ENCODE data around the gene STPG3. TPM values are rescaled to one million over a fixed set of nuclear protein-coding genes. Genes with fewer than 3 reads are reported as not detected.

STPG3 gene
- total RNA-seq, 1 donor from 2014 or later: 0.58 TPM

DNA sequence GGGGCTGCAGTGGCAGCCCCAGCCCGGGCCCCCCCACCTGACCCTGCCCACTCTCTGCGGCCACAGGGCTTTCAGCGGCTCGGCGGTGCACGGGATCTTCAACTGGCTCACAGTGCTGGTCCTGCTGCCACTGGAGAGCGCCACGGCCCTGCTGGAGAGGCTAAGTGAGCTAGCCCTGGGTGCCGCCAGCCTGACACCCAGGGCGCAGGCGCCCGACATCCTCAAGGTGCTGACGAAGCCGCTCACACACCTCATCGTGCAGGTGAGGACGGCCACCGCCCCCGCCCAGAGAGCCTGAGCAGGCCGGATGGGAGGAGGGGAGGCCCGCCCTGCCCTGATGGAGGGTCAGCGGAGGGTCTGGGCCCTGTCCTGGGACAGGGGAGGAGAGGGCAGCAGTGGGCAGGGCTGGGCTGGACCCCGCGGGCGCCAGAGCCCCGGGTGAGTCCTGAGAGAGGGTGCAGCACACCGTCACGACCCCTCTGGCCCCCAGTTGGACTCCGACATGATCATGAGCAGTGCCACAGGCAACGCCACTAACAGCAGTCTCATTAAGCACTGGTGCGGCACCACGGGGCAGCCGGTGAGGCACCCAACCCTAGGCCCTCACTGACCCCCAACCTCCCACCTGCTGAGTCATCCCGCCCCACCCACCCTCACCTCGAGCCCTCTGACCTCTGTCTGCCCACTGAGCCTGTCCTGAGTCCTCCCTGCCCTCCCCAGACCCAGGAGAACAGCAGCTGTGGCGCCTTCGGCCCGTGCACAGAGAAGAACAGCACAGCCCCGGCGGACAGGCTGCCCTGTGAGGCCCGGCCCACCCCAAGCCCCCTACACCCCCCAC lies 17.7 kb upstream of the STPG3 start:
- Histone ChIP-seq H3K4me1 (peaks cover 31% of the 10 kb centered on the region), H3K4me3 (no peak overlapping the region), H3K27me3 (ENCODE audit: low read depth) (peaks cover 75% of the 10 kb centered on the region), H3K27ac (replicated peaks) (no peak overlapping the region), H3K36me3 (no peaks in the 10 kb centered on the region), H3K9me3 (replicated peaks) (no peaks in the 10 kb centered on the region)
- TF ChIP-seq, protein P1, sequence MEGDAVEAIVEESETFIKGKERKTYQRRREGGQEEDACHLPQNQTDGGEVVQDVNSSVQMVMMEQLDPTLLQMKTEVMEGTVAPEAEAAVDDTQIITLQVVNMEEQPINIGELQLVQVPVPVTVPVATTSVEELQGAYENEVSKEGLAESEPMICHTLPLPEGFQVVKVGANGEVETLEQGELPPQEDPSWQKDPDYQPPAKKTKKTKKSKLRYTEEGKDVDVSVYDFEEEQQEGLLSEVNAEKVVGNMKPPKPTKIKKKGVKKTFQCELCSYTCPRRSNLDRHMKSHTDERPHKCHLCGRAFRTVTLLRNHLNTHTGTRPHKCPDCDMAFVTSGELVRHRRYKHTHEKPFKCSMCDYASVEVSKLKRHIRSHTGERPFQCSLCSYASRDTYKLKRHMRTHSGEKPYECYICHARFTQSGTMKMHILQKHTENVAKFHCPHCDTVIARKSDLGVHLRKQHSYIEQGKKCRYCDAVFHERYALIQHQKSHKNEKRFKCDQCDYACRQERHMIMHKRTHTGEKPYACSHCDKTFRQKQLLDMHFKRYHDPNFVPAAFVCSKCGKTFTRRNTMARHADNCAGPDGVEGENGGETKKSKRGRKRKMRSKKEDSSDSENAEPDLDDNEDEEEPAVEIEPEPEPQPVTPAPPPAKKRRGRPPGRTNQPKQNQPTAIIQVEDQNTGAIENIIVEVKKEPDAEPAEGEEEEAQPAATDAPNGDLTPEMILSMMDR (IDR thresholded peaks at IDR 0.05; ENCODE audit: borderline replicate concordance): no peak
- no peak for DNase-seq
- intact Hi-C loops (cut with micrococcal nuclease): no loop called here

DNA sequence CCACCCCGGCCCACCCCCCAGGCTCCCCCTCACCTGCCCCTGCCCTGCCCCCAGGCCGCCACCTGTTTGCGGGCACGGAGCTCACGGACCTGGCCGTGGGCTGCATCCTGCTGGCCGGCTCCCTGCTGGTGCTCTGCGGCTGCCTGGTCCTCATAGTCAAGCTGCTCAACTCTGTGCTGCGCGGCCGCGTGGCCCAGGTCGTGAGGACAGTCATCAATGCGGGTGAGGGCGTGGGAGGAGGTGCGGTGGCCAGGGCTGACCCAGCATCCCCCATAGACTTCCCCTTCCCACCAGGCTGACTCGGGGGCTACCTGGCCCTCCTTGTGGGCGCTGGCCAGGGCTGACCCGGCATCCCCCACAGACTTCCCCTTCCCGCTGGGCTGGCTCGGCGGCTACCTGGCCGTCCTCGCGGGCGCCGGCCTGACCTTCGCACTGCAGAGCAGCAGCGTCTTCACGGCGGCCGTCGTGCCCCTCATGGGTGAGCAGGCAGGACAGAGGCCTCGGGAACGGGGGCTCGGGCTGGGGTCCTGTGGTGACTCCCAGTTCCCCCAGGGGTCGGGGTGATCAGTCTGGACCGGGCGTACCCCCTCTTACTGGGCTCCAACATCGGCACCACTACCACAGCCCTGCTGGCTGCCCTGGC lies 16.9 kb upstream of the STPG3 start:
- peaks cover 66% of the 10 kb centered on the region for H3K27me3 ChIP-seq (ENCODE audit: low read depth)
- no peaks in the 10 kb centered on the region for H3K36me3 ChIP-seq
- TF ChIP-seq, protein P1 (IDR thresholded peaks at IDR 0.05; ENCODE audit: borderline replicate concordance): no peak
- intact Hi-C loops (cut with micrococcal nuclease): no loop called here
- DNase-seq: no peak
- H3K4me3 ChIP-seq: no peak overlapping the region
- peaks cover 39% of the 10 kb centered on the region for H3K4me1 ChIP-seq
- H3K9me3 ChIP-seq (replicated peaks): no peaks in the 10 kb centered on the region
- no peak overlapping the region for H3K27ac ChIP-seq (replicated peaks)

- no peak for DNase-seq
- no peaks in the 10 kb centered on the region for H3K9me3 ChIP-seq (replicated peaks)
- peaks cover 46% of the 10 kb centered on the region for H3K4me1 ChIP-seq
- no peaks in the 10 kb centered on the region for H3K36me3 ChIP-seq
- H3K27ac ChIP-seq (replicated peaks): no peak overlapping the region
- TF ChIP-seq, protein P1 (IDR thresholded peaks at IDR 0.05; ENCODE audit: borderline replicate concordance): no peak
- H3K4me3 ChIP-seq: no peak overlapping the region
- intact Hi-C loops (cut with micrococcal nuclease): loop anchor here (5.0 kb wide), 1 partner anchor 118 kb away; no protein-coding TSS in a partner anchor
- peaks cover 59% of the 10 kb centered on the region for H3K27me3 ChIP-seq (ENCODE audit: low read depth)
Observed at GRCh38 chr9:137234758-137235423, 16.2 kb upstream of the STPG3 start.

DNA sequence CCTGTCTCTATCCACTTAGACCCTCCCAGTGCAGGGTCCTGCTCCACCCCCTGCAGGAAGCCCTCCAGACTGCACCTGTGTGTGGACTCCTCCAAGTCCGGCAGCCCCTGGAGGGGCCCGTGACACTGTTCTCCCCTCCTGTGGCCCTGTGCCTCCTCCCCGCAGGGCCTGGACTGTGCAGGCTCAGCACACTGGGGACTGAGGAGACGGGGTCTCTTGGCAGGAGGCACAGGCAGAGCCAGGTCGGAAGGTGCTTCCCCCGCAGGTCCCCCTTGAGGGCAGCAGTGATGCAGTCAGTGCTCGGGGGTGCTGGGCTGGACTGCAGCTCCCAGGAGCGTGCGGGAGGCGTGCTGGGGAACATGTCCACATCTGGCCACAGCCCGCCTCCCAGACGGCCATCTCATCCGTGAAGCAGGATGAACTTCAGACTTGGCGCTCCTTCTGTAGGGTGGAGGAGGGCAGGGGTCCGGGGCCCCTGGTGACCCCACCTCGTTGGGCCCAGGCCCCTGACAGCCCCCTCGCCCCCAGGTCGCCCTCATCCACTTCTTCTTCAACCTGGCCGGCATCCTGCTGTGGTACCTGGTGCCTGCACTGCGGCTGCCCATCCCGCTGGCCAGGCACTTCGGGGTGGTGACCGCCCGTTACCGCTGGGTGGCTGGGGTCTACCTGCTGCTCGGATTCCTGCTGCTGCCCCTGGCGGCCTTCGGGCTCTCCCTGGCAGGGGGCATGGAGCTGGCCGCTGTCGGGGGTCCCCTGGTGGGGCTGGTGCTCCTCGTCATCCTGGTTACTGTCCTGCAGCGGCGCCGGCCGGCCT lies 15.5 kb upstream of the STPG3 start:
- no peak for DNase-seq
- no peaks in the 10 kb centered on the region for H3K9me3 ChIP-seq (replicated peaks)
- H3K4me3 ChIP-seq: peak overlapping the region; percentile 50
- TF ChIP-seq, protein P1 (IDR thresholded peaks at IDR 0.05; ENCODE audit: borderline replicate concordance): no peak
- no peaks in the 10 kb centered on the region for H3K36me3 ChIP-seq
- peaks cover 53% of the 10 kb centered on the region for H3K4me1 ChIP-seq
- no peak overlapping the region for H3K27ac ChIP-seq (replicated peaks)
- peaks cover 52% of the 10 kb centered on the region for H3K27me3 ChIP-seq (ENCODE audit: low read depth)
- intact Hi-C loops (cut with micrococcal nuclease): loop anchor here (5.0 kb wide), 1 partner anchor 118 kb away; no protein-coding TSS in a partner anchor
